ENCODE data around the gene SNED1.

SNED1 gene

GRCh38 chr2:241067501-241068135 lies 69.2 kb downstream of the SNED1 start:
- no peak for DNase-seq (ENCODE audit: low read depth in 2 of 2)

- no peak for DNase-seq (ENCODE audit: low read depth in 2 of 2)
Observed at GRCh38 chr2:241068136-241068941, 69.9 kb downstream of the SNED1 start.

- DNase-seq (ENCODE audit: low read depth in 2 of 2), result no peak
Observed at GRCh38 chr2:241068942-241069810, 70.8 kb downstream of the SNED1 start.

- no peak for DNase-seq (ENCODE audit: low read depth in 2 of 2)
Observed at GRCh38 chr2:241069821-241070281, 71.4 kb downstream of the SNED1 start.

- DNase-seq (ENCODE audit: low read depth in 2 of 2), result no peak
Observed at GRCh38 chr2:241070361-241070760, 71.9 kb downstream of the SNED1 start.

- DNase-seq (ENCODE audit: low read depth in 2 of 2), result no peak
Observed at GRCh38 chr2:241070811-241071676, 72.6 kb downstream of the SNED1 start.

GRCh38 chr2:241071677-241072111 lies 73.3 kb downstream of the SNED1 start:
- no peak for DNase-seq (ENCODE audit: low read depth in 2 of 2)

- DNase-seq (ENCODE audit: low read depth in 2 of 2), result no peak
Observed at GRCh38 chr2:241072151-241072550, 73.7 kb downstream of the SNED1 start.

GRCh38 chr2:241072553-241073165 lies 74.2 kb downstream of the SNED1 start:
- no peak for DNase-seq (ENCODE audit: low read depth in 2 of 2)

GRCh38 chr2:241073166-241074064 lies 75.0 kb downstream of the SNED1 start:
- no peak for DNase-seq (ENCODE audit: low read depth in 2 of 2)

- DNase-seq (ENCODE audit: low read depth in 2 of 2), result no peak
Observed at GRCh38 chr2:241074065-241074818, 75.8 kb downstream of the SNED1 start.

GRCh38 chr2:241074901-241075540 lies 76.6 kb downstream of the SNED1 start:
- DNase-seq (ENCODE audit: low read depth in 2 of 2), result no peak

GRCh38 chr2:241080405-241081189 lies 82.2 kb downstream of the SNED1 start:
- no peak for DNase-seq (ENCODE audit: low read depth in 2 of 2)

GRCh38 chr2:241081190-241081642 lies 82.8 kb downstream of the SNED1 start:
- DNase-seq (ENCODE audit: low read depth in 2 of 2), result no peak

- DNase-seq (ENCODE audit: low read depth in 2 of 2), result no peak
Observed at GRCh38 chr2:241081643-241082340, 83.4 kb downstream of the SNED1 start.

GRCh38 chr2:241082341-241083090 lies 84.1 kb downstream of the SNED1 start:
- DNase-seq (ENCODE audit: low read depth in 2 of 2), result no peak
